Fibroblast of the aortic adventitia (primary cell): Measurements from ENCODE around the gene MDK. TPM values are rescaled to one million over a fixed set of nuclear protein-coding genes. Genes with fewer than 3 reads are reported as not detected.

Experiments used
- DNase-seq: peaks from one replicate; pipeline ENCODE4 v3.0.0-alpha.2; 2010; ENCODE audit warnings: low read depth
- H3K4me3 ChIP-seq: 2 replicates; pipeline ENCODE4 v1.5.1; 2011; ENCODE audit warnings: low read depth, mild to moderate bottlenecking, control low read depth, low read length, moderate library complexity
- CTCF ChIP-seq: IDR thresholded peaks from 2 replicates; pipeline ENCODE4 v1.5.1; 2011; ENCODE audit warnings: mild to moderate bottlenecking, low read length, control low read depth, inconsistent platforms; ENCODE audit not compliant: insufficient read depth
- total RNA-seq: library from RNA; depleted of rRNA; stranded (reverse); fragments of >200 nt; gene quantifications from 2 replicates; pipeline ENCODE4 v1.2.3, GENCODE V29; 2012; ENCODE audit warnings: low replicate concordance

Gene MDK
- total RNA-seq, 1 donor = 52.2 TPM

GRCh38 chr11:46391578-46392420 lies 10.3 kb downstream of the MDK start, which contains the start of gene CHRM4:
CHRM4 (minus strand) TSS chr11:46391776; CDS start chr11:46386557, 5,219 bp downstream.
- DNase-seq = no peak
- TF ChIP-seq CTCF = peak; percentile 17
- peak within 1 kb of the TSS; percentile 46 for H3K4me3 ChIP-seq

- peak overlapping the region; percentile 44 for H3K4me3 ChIP-seq
- DNase-seq = peak; percentile 71
- no peak for TF ChIP-seq CTCF
Measured at GRCh38 chr11:46392421-46393230, 11.2 kb downstream of the MDK start.

GRCh38 chr11:46393231-46393616 lies 11.8 kb downstream of the MDK start:
- no peak overlapping the region for H3K4me3 ChIP-seq
- TF ChIP-seq CTCF = no peak

GRCh38 chr11:46393759-46394158 lies 12.3 kb downstream of the MDK start:
- no peak for DNase-seq
- H3K4me3 ChIP-seq = no peak overlapping the region
- TF ChIP-seq CTCF = no peak

More at GRCh38 chr11:46393231-46393616, 11.8 kb downstream of the MDK start:
- no peak for DNase-seq

GRCh38 chr11:46397526-46397925 lies 16.1 kb downstream of the MDK start:
- H3K4me3 ChIP-seq = no peak overlapping the region
- no peak for DNase-seq
- TF ChIP-seq CTCF = no peak

- TF ChIP-seq CTCF = no peak
- DNase-seq = no peak
- H3K4me3 ChIP-seq = no peak overlapping the region
Measured at GRCh38 chr11:46402957-46403902, 21.8 kb downstream of the MDK start.
